ENCODE data around the gene GPR35.

The GPR35 gene

DNA sequence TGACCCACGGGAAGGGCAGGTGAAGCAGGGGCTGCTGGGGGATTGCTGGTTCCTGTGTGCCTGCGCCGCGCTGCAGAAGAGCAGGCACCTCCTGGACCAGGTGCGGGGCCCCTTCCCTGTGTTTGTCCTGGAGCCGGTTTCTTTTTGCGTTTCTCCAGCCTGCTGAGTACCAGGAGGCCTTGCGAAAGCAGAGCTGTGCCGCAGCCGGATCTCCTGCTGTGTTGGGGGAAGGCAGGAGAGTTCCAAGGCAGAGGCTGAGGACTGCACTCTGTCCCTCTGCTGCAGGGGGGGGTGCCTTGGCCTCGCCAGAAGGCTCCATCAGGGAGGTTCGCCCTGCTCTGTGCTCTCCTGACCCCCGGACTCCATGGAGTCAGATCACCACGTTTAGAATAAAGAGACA lies 35.9 kb upstream of the GPR35 start:
- no peak for DNase-seq (ENCODE audit: low read depth)

- DNase-seq (ENCODE audit: low read depth) = no peak
These were observed 35.3 kb upstream of the GPR35 start for GRCh38 chr2:240589850-240590525.

DNA sequence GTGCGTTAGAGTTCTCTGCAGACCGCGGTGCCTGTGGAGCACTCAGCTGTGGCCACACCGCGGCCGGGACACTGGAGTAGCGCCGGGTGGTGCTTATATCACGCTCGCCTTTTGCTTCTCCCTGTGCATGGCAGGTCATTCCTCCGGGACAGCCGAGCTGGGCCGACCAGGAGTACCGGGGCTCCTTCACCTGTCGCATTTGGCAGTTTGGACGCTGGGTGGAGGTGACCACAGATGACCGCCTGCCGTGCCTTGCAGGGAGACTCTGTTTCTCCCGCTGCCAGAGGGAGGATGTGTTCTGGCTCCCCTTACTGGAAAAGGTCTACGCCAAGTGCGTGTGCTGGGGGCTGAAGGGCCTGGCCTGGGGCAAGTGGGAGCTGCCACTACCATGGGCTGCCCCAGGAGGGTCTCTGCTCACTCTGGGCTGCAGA lies 34.6 kb upstream of the GPR35 start:
- DNase-seq (ENCODE audit: low read depth) = no peak

GRCh38 chr2:240591226-240591625 lies 34.1 kb upstream of the GPR35 start:
- no peak for DNase-seq (ENCODE audit: low read depth)

- DNase-seq (ENCODE audit: low read depth) = no peak
These were observed 33.5 kb upstream of the GPR35 start for GRCh38 chr2:240591784-240592183.

DNA sequence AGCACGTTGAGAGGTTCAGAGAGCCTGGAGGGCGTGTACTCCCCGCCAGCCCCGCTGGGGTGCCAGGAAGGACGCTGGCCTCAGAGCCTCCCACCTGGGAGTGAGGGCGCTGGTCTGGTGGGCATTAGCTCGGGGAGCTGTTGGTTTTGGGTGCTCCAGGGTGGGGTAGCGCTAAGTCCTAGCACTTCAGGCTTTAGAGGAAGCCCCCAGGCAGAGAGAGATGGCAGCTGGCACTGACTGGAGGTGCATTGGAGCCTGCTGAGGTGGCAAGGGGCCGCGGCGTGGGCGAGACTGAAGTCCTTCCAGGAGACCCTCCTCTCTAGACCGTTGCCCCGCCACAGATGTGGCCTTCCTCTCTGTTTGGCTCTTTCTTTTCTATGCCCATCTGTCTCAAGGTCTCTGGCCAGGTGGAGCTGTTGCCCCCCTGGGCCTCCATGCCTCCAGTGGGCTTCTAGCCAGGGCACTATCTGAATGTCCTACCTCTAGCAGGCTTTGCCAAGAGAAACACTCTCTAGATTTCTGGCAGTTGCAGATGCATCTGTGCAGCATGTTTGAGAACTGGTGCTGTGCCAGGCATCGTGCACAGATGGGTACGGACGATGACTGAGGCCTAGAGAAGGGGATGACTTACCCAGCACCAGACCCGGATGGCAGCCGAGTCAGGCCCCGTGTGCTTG lies 32.1 kb upstream of the GPR35 start:
- DNase-seq (ENCODE audit: low read depth) = no peak

DNA sequence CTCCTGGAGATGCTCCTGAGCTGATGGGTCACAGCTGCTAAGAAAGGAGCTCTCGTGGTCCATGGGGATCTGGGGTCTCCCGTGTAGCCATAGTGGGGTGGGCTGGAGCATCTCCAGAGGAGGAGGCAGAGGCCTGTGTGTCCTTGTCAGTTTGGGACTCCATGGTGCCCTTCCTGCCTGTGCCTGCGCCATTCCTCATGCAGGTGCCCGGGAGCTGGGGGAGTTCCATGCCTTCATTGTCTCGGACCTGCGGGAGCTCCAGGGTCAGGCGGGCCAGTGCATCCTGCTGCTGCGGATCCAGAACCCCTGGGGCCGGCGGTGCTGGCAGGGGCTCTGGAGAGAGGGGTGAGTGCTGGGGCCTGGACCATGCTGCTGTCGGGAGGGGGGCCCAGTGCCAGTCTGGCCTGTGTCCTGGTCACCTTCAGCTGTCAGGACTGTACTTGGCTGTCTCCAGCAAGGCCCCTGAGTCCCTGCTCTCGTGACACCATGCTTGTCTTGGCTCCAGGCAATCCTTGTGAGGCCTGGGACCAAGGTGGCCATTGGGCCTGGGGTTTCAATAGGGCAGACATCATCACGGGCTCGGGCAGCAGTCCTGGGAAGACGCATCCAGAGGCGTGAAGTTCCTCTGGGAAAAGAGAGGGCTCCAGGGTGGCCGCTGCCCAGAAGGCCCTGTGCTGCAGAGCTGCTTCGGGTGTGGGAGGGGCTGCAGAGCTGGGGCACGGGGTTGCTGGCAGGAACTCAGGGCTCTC lies 31.4 kb upstream of the GPR35 start:
- DNase-seq (ENCODE audit: low read depth) = no peak

- DNase-seq (ENCODE audit: low read depth) = no peak
These were observed 30.5 kb upstream of the GPR35 start for GRCh38 chr2:240594511-240595380.

GRCh38 chr2:240595381-240596079 lies 29.8 kb upstream of the GPR35 start:
- no peak for DNase-seq (ENCODE audit: low read depth)

DNA sequence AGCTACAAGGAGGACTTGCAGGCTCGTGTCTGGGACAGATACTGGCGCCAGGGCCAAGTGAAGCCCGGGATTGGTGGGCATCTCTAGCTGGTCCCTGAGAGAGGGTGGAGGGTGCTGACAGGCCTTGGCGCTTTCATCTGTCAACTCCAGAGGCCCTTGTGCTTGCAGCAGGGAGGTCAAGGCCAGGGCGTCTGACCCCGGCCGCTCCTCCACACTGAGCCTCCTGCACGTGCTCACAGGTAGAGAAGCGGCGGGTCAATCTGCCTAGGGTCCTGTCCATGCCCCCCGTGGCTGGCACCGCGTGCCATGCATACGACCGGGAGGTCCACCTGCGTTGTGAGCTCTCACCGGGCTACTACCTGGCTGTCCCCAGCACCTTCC lies 29.2 kb upstream of the GPR35 start:
- no peak for DNase-seq (ENCODE audit: low read depth)

GRCh38 chr2:240596491-240596931 lies 28.8 kb upstream of the GPR35 start:
- no peak for DNase-seq (ENCODE audit: low read depth)

DNA sequence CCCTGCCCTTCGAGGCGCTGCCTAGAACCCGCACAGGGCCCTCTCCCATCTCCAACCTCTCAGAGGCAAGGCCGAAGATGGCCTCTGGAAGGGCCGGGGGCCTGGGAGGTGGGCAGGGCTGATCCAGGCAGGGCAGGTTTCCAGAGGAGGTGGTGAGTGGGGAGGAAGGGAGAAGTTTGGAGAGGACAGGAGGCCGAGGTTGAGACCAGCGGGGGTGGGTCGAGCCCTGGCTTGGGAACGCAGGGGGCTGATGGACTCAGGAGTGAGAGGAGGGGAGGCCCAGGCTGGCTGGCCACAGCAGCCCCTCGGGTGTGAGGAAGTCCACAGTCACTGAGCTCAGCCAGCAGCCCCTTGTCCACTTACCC lies 28.2 kb upstream of the GPR35 start:
- no peak for DNase-seq (ENCODE audit: low read depth)

- DNase-seq (ENCODE audit: low read depth) = no peak
These were observed 27.7 kb upstream of the GPR35 start for GRCh38 chr2:240597419-240598181.

DNA sequence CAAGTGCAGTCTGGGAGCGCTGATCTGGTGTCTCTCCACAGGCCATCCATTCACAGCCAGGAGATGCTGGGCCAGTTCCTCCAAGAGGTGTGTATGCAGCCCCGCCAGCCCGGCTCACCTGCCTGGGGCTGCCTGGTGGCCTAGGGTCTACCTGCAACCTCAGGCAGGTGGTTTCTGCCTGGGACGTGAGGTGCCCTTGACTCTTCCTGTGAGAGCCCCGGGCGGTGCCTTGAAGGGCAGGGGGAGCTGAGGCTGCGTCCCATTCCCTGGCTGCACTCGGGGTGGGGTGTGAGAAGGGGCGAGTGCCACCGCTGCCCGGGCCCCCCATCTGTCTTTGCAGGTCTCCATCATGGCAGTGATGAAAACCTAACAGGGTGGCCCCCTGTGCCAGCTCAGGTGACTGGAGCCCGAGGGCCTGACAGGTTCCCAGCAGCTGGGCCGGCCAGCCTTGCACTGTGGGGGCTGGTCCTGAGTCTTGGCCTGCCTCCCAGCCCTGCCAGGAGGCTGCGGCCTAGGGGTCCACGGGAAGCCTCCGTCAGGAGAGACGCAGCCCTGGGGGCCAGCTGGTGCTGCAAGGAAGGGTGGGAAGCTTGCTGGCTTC lies 26.9 kb upstream of the GPR35 start:
- DNase-seq (ENCODE audit: low read depth) = no peak

GRCh38 chr2:240599141-240599583 lies 26.1 kb upstream of the GPR35 start:
- no peak for DNase-seq (ENCODE audit: low read depth)

- DNase-seq (ENCODE audit: low read depth) = no peak
These were observed 24.8 kb upstream of the GPR35 start for GRCh38 chr2:240600451-240600961.

DNA sequence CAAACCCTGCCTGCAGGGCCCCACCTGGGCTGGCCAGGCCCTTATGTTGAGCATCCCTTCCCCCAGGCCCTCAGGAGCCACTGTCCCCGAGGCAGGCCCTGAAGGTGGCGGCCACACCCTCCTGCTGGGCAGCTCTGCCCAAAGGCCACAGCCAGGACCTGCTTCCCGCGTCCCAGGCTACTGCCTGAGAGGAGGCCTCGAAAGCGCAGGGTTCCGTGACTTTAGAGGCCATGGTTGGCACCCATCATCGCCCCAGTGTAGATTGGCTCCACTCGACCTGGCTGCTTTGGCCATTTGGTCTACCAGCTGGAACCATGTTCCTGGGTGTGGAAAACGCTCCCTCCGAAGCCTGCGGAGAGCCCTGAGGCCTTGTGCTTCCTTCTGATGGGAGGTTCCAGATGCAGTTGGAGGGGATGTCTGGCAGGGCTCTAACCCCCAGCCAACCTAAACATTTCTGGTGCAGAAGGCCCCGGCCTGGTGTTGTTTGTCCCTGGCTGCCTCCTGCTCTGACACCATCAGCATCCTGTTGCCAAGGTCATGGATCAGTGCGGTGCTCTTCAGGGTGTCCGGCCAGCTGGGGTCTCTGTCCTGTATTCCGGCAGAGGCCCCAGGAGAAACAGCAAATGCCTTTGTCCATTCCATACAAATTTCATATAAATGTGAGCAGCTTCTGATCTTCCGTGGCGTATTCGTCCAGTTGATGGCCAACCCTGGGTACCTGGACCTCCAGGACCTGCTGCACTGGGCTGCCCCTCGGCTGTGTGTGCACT lies 24.0 kb upstream of the GPR35 start:
- no peak for DNase-seq (ENCODE audit: low read depth)

GRCh38 chr2:240601831-240602160 lies 23.5 kb upstream of the GPR35 start:
- DNase-seq (ENCODE audit: low read depth) = no peak

- no peak for DNase-seq (ENCODE audit: low read depth)
These were observed 22.8 kb upstream of the GPR35 start for GRCh38 chr2:240602266-240603050.
